NCI-H2029 treated with DMSO at 0.1 percent for 48 hours (cell line): Measurements from ENCODE around the gene HIVEP3.

Experiments
- DNase-seq: peaks from one replicate; lab custom pipeline; 2025; lab: John Stamatoyannopoulos, UW

Gene HIVEP3

DNA sequence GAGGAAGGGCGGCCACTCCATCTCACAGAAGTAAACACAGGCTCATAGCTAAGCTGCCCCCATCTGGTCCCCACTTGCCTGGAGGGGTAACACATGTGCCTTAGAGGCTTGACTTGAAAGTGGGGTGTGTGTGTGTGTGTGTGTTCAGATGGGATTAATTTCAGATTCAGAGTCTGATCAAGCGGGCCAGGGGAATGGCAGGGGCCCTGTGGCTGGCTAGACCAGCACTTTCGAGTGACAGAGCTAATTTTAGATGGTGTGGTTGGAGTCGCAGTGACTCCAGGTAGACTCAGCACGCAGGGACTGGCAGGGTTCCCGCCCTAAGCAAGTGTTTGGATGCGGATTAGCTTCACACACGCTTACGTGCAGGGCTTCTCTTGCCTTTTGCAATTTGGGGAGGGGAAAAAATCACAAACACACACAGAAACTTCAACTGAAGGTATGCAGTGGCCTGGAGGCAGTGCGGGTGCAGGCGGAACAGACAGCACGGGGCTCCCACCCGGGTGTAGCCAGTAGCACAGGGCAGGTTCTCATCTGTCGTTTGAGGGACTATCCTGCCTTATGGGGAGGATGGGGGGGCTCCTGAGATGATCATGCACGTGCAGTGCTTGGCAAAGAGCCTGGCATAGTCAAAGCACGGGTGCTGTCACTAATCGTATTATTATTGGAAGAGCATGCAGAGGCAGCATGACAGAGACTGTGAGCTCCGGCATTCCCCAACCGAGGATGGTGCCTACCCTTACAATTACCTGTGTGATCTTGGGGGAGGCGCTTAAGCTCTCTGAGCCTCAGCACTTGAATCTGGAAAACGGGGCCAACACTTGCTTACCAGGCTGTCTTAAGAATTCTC, 435.5 kb downstream of the HIVEP3 start:
- no peak for DNase-seq

DNA sequence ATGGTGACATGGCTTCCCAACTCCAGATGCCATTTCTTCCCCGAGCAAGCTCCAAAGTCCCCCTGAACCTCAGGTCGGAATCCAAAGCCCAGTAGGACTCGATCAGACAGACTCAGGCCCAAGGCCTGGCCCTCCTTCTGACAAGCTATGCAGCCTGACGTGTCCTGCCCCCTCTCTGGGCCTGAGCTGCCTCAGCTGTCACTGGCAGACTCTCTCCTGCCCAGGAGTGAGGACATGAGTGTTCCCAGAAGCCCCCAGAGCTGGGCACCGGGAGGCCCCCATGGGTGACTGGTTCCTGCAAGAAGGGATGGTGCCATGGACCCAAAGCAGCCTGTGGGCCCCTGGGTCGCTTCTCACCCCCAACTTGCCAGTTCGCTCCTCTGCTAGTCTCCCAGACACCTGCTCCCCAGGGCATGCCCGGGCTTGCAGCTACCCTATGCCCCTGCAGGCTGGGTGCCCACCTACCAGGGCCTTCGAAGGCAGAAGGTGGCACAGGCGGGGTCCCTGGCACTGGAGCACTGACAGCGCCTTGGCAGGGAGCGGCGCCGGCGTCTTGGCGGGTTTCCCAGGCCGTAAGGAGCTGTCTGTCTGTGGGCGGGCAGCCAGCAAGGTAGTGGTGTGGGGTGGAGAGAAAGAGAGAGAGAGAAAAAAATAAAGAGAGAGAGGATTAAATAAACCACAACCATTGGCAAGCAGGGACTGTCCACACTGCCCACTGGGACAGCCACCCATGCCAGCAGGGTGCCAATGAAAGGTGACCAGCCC, 436.5 kb downstream of the HIVEP3 start:
- peak; percentile 100 for DNase-seq

DNA sequence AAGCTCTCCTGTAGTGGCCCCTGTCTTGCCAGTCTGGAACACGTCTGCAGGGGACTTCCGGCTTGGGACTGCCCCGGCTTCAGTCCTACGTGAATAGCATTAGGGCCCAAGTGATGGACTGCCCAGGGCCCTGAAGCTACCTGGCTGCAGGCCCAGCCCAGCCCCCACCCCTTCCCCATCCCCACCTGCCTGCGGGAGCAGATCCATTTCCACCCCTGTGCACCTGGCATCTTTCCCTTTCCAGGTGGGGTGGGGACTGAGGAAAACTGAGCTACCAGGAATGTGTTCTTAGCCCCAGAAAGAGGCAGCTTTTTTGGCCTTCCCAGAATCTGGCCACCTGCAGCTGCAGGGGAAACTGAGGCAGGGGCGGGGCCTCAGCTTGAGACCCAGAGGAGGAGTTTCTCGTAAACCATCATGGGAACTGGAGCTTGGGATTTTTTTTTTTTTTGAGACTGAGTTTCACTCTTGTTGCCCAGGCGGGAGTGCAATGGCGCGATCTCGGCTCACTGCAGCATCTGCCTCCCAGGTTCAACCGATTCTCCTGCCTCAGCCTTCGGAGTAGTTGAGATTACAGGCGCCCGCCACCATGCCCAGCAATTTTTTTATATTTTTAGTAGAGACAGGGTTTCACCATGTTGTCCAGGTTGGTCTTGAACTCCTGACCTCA, 437.5 kb downstream of the HIVEP3 start:
- DNase-seq, result peak; percentile 97

DNA sequence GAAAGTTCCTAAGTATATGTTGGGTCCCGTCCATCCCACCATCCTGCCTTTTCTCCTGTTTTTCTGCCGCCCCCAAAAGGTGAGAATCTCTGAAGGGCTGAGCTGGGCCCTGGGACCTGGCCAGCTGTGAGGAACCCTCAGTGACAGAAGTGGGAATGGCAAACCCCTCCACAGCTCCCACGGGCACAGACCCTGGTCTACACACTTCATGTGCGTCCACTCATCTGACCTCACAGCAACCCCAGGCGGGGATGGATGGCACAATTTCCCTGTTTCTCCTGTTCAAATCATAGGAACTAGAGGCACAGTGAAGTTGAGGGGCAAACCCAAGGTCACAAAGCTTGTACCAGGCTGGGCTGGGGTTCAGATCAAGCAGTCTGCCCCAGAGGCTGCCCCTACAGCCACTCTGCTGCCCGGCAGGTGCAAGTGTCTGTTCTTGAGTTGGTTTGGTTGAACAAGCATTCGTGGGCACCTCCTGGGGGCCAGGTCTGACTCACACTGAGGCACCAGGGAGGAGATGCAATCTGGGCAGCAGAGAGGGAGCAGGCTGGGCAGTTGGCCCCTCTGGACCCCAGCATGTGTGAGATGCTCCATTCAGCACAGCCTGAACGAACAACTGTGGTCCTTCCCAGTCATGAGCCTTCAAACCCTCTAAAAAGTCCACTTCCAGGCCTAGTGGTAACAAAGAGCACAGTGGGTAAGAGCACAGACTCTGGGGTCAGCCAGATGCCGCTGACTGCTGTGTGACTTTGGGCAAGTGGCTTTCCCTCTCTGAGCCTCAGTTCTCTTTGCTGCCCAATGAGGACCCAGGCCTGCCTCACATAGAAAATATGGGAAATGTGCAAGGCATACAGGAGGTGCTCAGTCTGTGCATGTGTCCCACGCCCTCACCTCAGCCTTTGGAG, 438.3 kb downstream of the HIVEP3 start:
- DNase-seq, result no peak

DNA sequence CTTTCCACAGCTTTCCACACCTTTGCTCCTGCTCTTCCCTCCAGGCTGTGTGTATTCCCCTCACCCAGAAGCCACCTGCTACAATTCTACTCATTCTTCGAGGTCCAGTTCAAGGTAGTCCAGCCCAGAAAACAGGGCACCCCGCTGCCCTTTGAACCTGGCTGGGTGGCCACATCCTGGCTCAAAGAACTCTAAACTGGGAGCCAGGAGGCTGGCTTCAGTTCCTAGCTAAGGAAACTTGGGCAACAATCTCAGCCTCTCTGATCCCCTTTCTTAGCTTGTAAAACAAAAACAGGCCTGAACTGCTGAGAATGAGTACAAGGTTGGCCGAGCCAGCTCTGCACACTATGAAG, 438.9 kb downstream of the HIVEP3 start:
- DNase-seq, result no peak

DNA sequence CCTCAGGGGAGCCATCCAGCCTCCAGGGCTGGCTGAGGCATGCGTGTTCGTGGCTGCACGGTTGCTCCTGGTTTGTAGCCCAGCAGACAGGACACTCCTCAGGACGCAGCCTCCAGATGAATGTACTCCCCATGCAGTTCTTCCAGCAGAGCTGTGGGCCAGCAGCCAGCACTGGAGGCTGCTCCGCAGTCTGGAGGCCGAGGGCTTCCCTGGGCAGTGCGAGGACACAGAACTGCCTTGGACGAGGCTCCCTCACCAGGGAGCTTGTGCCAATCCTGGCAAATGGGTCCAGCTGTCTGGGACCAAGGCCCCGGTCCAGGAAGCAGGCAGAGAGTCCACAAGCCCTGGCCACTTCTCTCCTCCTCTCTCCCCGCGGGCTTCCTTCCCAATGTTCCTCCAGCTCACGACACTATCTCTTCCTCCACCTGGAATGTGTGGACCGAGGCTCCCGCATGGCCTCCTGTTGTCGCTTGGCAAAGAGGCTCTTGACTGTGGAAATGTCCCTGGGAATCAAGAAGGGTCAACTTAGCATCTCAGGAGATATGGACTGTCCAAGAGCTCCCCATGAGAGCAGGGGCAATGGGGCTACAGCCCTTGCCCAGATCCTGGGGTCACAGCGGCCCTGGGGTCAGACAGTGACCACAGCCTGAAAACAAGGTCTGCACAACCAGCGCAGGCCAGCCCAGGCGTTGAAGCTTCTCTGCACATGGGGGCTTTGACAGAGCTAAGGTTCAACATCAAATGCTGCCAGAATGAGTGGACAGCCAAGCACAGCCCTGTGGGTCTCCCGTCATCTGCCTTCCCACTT, 439.5 kb downstream of the HIVEP3 start:
- no peak for DNase-seq

DNA sequence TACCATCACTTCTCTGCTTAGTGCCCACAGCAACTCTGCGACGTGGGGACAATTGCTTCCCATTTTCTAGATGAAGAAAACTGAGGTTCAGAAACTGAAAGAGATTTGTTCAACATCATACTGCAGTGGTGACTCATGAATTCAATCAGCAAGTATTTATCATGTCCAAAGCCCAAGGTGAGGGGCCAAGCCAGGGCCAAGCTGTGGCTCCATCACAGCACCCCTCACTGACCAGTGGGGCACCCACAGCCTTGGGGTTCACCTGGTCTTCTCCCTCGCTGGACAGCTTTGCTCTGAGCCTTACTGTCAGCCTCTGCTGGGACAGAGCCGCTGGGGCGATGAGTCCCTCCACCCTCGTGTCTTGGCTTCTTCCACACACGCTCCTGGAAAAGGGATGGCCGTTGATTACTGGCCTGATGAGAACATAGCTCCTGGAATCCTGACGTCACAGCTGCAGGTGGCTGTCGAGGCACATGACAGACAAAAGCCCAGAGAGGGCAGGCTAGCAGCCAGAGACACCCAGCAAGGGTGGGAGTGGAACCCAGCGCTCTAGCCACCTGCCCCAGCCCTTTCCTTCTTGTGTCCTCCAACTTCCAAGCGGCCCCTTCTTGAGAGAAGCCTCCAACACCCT, 440.5 kb downstream of the HIVEP3 start:
- DNase-seq, result no peak

DNA sequence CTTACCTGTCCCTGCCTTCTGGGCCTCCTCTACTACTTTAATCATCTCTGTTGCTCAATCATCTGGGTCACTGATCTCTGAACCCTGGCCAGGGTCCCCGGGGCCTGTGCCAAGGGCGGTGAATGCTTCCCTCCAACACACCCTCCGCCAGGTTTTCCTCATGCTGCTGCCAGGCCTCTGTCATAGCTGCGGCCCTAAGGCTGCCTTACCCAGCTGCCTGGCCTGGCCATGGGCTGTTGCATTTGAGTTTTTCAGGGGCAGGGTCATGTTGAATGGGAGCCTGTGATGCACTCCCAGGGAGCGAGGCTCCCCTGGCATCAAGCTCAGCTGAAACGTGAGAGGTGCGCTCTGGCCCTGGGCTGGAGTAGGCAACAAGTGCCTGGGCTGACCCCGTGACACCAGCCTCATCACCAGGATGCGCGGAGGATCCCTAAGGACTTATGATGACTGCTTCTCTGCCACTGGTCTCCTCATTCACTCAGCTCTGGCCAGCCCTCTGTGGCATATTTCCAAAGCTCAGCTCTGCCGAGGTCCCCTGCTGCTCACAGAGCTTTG, 441.8 kb downstream of the HIVEP3 start:
- DNase-seq, result peak; percentile 99

DNA sequence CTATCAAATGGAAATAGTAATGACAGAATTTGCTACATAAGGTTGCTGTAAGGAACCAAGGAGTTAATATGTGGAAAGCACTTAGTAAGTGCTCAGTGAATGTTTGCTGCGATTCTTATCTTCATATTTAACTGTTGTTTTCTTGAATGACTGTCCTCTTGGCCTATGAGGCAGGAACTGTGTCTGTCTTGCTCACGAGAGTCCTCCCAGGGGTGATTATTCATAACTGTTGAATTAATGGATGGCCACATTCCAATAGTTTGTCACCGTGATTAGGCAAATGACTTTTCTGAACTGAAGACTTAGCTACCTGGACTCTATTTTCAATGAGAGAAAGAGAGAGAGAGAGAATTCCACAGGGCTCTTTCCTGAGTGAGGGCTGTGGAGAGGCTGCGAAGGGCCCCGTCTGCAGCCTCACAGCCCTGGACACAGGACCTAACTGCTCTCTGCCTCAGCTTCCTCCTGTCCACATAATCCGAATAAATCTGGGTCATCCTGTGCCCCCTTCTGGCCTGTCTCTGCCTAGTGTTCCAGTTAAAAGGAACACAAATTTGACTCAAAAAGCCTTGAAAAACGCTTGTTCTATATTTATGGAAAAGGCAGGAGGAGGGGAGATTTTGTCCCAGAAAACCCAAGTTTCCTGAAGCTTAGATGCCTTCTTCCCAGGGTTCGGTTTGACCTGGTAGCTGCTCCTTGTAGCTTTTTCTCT, 442.7 kb downstream of the HIVEP3 start:
- DNase-seq, result no peak

DNA sequence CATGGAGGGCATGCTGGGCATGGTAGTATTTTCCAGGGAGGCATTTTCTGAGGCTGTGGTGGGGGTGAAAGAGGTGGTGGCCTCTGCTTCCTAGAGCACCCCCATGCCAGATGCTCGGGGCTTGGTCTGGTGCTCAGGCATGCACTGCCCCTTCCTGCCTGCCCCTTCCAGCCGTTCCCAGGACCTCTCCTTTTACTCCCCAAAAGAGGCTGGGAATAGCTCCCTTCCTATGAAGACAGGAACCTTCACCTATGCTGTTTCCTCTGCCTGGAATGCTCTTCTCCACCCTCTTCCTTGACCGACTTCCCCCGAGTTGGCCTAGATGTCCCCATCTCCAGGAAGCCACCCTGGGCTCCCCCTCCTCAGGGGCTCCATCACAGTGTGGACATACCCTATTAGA, 443.4 kb downstream of the HIVEP3 start:
- no peak for DNase-seq

DNA sequence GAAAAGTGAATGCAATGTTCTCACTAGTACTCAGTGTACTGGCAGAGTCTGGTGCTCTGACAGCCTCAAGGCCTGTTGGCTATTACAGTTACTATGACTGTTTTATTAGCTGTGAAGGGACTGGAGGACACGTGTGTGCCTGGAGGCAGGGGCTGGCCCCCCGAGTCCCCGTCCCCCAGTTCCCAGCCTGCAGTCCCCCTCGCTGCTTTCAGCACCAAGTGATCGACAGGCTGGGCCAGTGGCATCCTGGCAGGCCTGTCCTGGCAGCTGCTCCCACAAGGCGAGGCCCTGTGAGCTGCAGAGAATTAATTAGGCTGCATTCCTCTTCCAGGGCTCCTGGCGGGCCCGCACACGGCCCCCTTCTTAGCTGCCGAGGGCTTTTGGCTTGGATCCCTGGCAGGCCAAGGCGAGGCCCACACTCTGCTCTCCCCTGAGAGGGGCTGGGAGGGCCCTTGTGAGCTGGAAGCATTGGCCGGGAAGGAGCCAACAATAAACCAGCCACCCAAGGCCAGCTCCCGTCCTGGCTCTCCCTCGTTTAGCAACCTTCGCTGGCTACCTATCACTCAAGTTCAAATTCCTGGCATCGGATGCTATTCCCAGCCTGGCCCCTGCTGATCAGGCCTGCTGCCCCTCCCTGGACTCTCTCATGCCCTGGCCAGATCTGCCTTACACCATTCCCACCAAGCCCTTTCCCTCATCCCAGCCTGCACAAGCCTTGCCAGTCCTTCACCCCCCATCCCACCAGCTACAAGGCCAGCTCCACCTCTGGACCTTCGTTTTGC, 444.0 kb downstream of the HIVEP3 start:
- DNase-seq, result peak; percentile 88

DNA sequence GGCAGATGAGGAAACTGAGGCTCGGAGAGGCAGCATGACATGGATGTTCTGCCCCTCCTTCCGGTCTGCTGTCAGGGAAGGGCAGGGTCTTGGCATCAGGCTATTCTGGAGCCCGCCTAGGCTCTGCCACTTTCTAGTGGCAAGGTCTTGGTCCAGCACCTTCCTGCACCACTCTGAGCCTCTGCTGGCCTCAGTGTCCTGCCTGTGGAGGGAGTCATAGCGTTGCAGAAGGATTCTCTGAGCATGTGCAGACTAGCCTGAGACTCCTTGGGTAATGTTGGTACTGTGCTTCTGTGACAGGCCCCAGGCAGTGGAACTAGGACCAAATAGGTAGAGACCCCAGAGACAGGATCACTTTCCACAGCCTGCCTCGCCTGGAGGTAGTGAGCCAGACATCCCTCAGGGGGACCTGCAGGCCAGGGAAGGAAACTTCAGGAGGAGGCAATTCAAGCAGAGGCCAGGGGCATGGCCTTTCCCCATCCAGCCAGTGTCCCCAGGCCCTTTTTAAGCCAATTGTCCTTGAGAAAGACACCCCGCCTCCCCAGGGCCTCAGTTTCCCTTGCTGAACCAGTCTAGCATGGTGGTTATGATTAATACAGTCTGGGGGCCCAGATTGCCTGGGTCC, 444.9 kb downstream of the HIVEP3 start:
- no peak for DNase-seq

DNA sequence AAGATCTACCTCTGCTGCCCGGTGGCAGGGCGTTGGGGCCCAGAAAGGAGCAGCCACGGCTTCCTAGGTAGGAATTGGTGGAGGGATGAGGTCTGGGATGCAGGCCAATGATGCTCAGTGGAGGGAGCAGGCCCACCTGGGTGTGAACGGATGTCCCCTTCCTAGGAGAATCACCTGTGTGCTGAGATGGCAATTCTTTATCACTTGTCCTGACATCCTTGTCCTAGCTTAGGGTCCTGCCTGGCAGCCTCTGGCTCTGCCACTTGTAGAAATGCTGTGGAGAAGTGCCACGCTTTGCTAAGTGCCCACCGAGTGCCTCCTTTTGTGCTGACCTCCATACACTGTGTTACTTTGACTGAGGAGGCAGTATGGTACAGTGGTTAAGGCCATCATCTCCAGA, 447.1 kb downstream of the HIVEP3 start:
- DNase-seq, result no peak

DNA sequence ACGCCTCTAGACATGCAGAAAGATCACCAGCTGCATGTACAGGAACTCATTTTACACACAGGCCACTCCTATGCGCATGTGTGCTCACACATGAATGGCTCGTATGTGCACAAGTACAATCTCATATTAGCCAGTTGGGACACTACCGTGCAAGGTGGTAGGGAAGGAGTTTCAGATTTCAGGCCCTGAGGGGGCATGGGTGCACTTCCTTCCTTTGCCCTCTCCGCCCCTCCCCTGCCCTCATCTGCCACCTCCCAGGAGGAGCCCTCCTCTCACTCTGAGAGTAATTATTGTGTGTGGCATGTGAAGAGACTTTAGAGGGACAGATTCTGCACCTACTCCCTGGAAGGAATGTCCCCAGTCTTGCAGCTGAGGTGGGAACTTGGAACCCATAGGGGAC, 449.0 kb downstream of the HIVEP3 start:
- no peak for DNase-seq

DNA sequence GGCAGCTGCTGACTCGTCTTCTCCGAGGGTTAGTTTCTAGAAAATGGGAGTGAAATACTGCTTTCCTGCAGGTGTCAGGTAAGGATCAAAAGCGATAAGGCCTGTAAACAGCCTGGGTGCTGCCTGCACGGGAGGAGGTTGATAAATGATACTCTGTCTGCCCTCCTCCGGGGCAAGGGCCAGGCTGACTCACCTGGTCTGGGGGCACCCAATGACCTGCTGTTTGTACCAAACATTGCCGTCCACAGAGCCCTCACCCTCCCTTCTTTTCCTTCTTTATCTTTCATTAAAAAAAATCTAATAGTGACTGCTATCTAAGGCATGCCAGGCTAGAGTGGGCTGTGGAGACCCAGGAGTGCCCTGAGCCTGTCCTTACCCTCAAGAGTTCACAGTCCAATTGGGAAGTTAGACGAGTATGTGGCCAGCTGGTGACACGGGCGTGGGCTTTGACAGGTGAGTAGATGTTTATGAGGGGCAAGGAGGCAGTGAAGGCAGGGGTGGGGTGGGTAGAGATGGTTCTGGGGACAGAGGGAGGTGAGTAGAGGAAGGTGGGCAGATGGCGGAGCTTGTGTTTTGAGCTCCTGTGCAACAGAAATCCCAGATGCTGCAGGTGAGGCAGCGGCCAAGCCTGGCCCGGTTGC, 450.5 kb downstream of the HIVEP3 start:
- no peak for DNase-seq

DNA sequence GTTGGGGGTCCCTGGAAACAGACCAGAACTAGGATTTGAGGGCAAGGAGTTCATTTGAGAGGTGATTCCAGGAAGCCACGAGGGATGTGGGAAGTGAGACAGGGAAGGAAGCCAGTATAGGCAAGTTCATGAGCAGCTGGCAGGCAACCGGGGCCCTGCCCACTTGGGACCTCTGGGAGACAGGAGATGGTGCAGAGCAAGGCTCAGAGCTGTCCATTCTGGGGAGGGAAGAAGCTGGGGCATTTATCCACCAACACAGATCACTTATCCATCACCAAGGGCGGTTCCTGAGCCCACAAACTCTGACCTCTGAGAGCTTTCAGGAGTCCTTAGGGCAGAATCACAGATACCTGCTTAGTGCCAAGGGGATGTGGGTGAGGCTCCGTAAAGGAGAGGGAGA, 451.0 kb downstream of the HIVEP3 start:
- DNase-seq, result no peak

DNA sequence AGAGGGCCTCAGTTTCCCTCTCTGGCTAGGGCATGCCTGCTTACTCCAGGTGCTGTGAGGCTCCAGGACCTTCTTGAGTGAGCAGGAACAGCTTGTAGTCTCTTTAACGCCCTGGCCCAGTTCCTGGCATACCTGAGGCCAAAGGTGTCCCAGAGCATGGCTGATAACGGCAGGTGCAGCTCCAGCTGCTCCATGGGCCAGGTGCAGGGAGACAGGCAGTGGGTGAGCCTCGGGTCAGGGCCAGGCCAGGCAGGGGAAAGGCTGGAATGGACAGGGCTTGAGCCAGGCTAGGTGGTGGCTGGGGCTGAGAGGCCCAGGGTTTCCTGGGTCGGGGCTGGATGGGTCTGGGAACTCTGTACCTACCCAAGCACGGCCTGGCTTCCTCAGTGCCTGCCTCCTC, 452.6 kb downstream of the HIVEP3 start:
- DNase-seq, result no peak

DNA sequence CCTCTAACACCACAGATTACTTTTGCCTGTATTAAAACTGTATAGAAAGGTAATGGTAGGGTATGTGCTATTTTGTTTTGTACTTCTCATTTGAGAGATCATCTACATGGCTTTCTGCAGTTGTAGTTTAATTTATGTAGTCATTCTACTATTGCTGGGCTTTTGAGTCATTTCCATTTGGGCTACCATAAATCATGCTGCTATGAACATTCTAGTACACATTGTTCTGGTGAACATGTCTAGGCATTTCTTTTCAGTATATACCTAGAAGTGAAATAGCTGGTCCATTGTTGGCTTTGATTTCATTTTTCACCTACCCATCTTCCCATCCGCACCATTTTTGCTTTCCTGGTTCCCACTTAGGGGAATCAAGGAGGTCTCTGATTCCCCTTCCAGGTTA, 453.0 kb downstream of the HIVEP3 start:
- DNase-seq, result no peak
